OCI-LY3 (cell line): ENCODE data around the gene NBDY.

ENCODE experiments used
- EZH2phosphoT487 ChIP-seq: fragments of 200-600 bp; shearing (Covaris generic); IDR thresholded peaks from 2 replicates; pipeline ENCODE4 v1.6.1; 2018; ENCODE audit warnings: antibody characterized with exemption, mixed run types, low read depth
- TF ChIP-seq, protein P1 (sequence below): fragments of 200-600, 300-600 bp; sonication (generic); IDR thresholded peaks from 2 replicates; pipeline ENCODE4 v1.5.1; 2014; ENCODE audit warnings: antibody characterized with exemption, low read length, low read depth

GRCh38 chrX:56805399-56805798 is 76.4 kb downstream of the NBDY start:
- TF ChIP-seq, protein P1, sequence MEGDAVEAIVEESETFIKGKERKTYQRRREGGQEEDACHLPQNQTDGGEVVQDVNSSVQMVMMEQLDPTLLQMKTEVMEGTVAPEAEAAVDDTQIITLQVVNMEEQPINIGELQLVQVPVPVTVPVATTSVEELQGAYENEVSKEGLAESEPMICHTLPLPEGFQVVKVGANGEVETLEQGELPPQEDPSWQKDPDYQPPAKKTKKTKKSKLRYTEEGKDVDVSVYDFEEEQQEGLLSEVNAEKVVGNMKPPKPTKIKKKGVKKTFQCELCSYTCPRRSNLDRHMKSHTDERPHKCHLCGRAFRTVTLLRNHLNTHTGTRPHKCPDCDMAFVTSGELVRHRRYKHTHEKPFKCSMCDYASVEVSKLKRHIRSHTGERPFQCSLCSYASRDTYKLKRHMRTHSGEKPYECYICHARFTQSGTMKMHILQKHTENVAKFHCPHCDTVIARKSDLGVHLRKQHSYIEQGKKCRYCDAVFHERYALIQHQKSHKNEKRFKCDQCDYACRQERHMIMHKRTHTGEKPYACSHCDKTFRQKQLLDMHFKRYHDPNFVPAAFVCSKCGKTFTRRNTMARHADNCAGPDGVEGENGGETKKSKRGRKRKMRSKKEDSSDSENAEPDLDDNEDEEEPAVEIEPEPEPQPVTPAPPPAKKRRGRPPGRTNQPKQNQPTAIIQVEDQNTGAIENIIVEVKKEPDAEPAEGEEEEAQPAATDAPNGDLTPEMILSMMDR: no peak
- TF ChIP-seq EZH2phosphoT487: no peak
